Type B pancreatic cell (in vitro differentiated cells): Measurements from ENCODE around the gene HMCN2. TPM values are rescaled to one million over a fixed set of nuclear protein-coding genes. Genes with fewer than 3 reads are reported as not detected.

Experiments
- DNase-seq: peaks from one replicate; pipeline ENCODE4 v3.0.0; 2021; ENCODE audit warnings: mixed read lengths; ENCODE audit not compliant: unreplicated experiment; ENCODE audit errors: extremely low spot score
- H3K27ac Mint-ChIP-seq: 2 replicates; pipeline ENCODE4 v1.8.0; 2021; ENCODE audit warnings: mild to moderate bottlenecking, mixed read lengths
- H3K27me3 Mint-ChIP-seq: 2 replicates; pipeline ENCODE4 v1.8.0; 2021; ENCODE audit warnings: mixed read lengths
- H3K36me3 Mint-ChIP-seq: 2 replicates; pipeline ENCODE4 v1.8.0; 2021; ENCODE audit warnings: mixed read lengths
- H3K4me1 Mint-ChIP-seq: one replicate; pipeline ENCODE4 v1.8.0; 2021; ENCODE audit warnings: mixed read lengths; ENCODE audit not compliant: unreplicated experiment
- H3K4me3 Mint-ChIP-seq: 2 replicates; pipeline ENCODE4 v1.8.0; 2021; ENCODE audit warnings: mild to moderate bottlenecking, mixed read lengths
- H3K9me3 Mint-ChIP-seq: 2 replicates; pipeline ENCODE4 v1.8.0; 2021; ENCODE audit warnings: mixed read lengths
- CTCF ChIP-seq: fragments of 200-600 bp; sonication (generic); conservative IDR thresholded peaks from 2 replicates; pipeline ENCODE4 v1.5.0; 2021; ENCODE audit warnings: antibody characterized with exemption, mild to moderate bottlenecking
- total RNA-seq: library from RNA; stranded (reverse); gene quantifications from 2 replicates; pipeline ENCODE4 v1.2.1, GENCODE V29; 2021; ENCODE audit warnings: low replicate concordance

HMCN2 gene
- total RNA-seq, 1 donor from 2014 or later = 0.12 TPM

- no peak for DNase-seq
- no peak for TF ChIP-seq CTCF
- H3K27me3 Mint-ChIP-seq = peaks cover 14% of the 10 kb centered on the region
- H3K36me3 Mint-ChIP-seq = no peaks in the 10 kb centered on the region
- peaks cover 10% of the 10 kb centered on the region for H3K4me1 Mint-ChIP-seq
- no peaks in the 10 kb centered on the region for H3K9me3 Mint-ChIP-seq
- no peak overlapping the region for H3K4me3 Mint-ChIP-seq
- no peak overlapping the region for H3K27ac Mint-ChIP-seq
These were observed 105.8 kb downstream of the HMCN2 start for GRCh38 chr9:130371196-130371966.

- peaks cover 10% of the 10 kb centered on the region for H3K4me1 Mint-ChIP-seq
- DNase-seq = no peak
- H3K36me3 Mint-ChIP-seq = no peaks in the 10 kb centered on the region
- TF ChIP-seq CTCF = no peak
- no peaks in the 10 kb centered on the region for H3K9me3 Mint-ChIP-seq
- H3K4me3 Mint-ChIP-seq = no peak overlapping the region
- H3K27me3 Mint-ChIP-seq = peaks cover 10% of the 10 kb centered on the region
- no peak overlapping the region for H3K27ac Mint-ChIP-seq
These were observed 106.5 kb downstream of the HMCN2 start for GRCh38 chr9:130372057-130372456.

- H3K4me3 Mint-ChIP-seq = no peak overlapping the region
- no peak for TF ChIP-seq CTCF
- H3K36me3 Mint-ChIP-seq = no peaks in the 10 kb centered on the region
- H3K27me3 Mint-ChIP-seq = peaks cover 3% of the 10 kb centered on the region
- DNase-seq = no peak
- peaks cover 4% of the 10 kb centered on the region for H3K4me1 Mint-ChIP-seq
- no peak overlapping the region for H3K27ac Mint-ChIP-seq
- H3K9me3 Mint-ChIP-seq = no peaks in the 10 kb centered on the region
These were observed 108.2 kb downstream of the HMCN2 start for GRCh38 chr9:130373679-130374325.

DNA sequence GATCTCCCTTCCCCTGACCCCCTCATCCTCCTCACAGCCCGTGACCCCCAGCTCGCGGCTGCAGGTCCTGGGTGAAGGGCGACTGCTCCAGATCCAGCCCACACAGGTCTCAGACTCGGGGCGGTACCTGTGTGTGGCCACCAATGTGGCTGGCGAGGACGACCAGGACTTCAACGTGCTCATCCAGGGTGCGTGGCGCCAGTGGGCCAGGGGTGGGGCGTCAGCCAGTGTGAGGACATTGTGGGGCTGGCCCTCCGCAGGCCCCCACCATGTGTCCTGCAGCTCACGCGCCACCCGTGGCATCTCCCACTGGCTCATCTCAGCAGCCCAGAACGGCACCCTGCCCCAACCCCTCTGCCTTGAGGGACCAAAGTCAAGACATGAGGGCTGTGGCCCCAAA lies 112.1 kb downstream of the HMCN2 start:
- Mint-ChIP-seq H3K9me3 (no peaks in the 10 kb centered on the region), H3K4me3 (no peak overlapping the region), H3K36me3 (no peaks in the 10 kb centered on the region), H3K27me3 (no peaks in the 10 kb centered on the region), H3K4me1 (no peaks in the 10 kb centered on the region), H3K27ac (no peak overlapping the region)
- DNase-seq = no peak
- no peak for TF ChIP-seq CTCF

DNA sequence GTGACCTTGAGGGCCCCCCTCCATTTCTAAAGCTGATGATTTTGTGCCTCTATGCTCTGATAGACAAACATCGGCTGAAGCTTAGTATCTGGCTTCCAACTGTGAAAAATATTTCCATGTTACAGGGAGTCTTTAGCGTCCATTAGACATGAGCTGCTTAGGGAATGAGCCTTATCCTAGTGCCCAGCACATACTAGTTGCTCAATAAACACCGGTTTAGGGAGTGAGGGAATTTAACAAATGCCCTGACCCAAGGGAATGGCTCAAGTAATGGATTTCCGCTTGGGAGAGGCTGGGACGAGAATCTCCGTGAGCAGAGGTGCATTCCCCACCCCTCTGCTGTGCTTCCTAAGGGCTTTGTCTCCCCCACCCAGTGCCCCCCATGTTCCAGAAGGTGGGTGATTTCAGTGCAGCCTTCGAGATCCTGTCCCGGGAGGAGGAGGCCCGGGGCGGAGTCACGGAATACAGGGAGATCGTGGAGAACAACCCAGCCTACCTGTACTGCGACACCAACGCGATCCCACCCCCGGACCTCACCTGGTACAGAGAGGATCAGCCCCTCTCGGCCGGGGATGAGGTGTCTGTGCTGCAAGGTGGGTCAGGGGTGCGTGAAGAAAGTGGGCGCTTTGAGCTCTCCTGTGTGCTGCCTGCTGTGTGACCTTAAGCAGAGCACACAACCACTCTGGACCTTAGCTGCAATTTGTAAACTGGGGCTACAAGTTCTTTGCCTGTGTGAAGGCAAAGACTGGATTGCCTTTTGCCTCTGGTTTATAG lies 113.5 kb downstream of the HMCN2 start:
- no peaks in the 10 kb centered on the region for H3K4me1 Mint-ChIP-seq
- H3K9me3 Mint-ChIP-seq = no peaks in the 10 kb centered on the region
- no peaks in the 10 kb centered on the region for H3K36me3 Mint-ChIP-seq
- H3K27ac Mint-ChIP-seq = no peak overlapping the region
- TF ChIP-seq CTCF = no peak
- H3K4me3 Mint-ChIP-seq = no peak overlapping the region
- no peaks in the 10 kb centered on the region for H3K27me3 Mint-ChIP-seq
- no peak for DNase-seq
